Adrenal gland (tissue), 5 donors: Measurements from ENCODE around the gene IL18R1.

Experiments used
- POLR2A ChIP-seq, 2 donors: fragments of 450-650 bp; IDR thresholded peaks; one replicate each; pipeline ENCODE4 v1.6.1; 2017; ENCODE audit warnings: antibody characterized with exemption in 2 of 2, mild to moderate bottlenecking in 2 of 2, moderate library complexity in 1 of 2
- TF ChIP-seq, protein P1 (sequence below), 6 experiments: fragments of 450-650 bp in 4 of 6; fragments of 200-600 bp in 2 of 6; sonication (generic) in 1 of 6; IDR thresholded peaks; 1 replicate in 5 of 6; 2 replicates in 1 of 6; pipeline versions ENCODE4 v1.5.1 to v1.8.0; 2016 to 2021; ENCODE audit warnings: antibody characterized with exemption in 6 of 6, mild to moderate bottlenecking in 2 of 6, moderate library complexity in 1 of 6
- donor health status: DM: no; HTN: no; CAD: no.

DNA sequence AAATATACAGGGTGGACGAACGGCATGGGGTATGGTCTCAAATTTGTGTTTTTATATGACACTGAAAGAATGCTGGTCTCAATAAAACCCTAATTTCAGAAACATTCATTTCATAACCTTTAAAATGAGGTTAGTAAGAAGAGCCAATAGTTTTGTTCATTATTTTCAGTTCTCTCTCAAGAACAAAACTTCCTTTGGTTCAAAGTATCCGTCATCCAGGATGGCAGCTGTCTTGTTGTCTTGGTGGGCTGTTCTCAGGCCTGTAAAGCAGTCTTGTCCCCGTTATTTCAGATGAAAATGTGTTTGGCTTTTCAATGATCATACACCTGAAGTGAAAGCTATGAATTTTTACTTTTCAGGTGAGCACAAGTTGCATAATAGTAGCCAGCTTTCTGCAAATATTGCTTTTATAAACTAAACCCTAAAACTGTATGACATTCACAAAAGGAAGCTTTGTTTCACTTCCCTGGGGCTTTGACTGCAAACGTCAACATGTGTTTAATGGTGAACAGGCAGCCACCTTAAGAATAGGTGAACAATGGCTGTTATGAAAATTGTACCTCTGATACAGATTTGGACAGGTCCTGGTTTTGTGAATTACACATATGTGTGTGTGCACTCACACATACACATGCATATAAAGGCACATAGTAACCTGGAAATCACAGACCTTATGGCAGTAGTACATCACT, 70.0 kb downstream of the IL18R1 start:
- TF ChIP-seq, protein P1, sequence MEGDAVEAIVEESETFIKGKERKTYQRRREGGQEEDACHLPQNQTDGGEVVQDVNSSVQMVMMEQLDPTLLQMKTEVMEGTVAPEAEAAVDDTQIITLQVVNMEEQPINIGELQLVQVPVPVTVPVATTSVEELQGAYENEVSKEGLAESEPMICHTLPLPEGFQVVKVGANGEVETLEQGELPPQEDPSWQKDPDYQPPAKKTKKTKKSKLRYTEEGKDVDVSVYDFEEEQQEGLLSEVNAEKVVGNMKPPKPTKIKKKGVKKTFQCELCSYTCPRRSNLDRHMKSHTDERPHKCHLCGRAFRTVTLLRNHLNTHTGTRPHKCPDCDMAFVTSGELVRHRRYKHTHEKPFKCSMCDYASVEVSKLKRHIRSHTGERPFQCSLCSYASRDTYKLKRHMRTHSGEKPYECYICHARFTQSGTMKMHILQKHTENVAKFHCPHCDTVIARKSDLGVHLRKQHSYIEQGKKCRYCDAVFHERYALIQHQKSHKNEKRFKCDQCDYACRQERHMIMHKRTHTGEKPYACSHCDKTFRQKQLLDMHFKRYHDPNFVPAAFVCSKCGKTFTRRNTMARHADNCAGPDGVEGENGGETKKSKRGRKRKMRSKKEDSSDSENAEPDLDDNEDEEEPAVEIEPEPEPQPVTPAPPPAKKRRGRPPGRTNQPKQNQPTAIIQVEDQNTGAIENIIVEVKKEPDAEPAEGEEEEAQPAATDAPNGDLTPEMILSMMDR (IDR thresholded peaks at IDR 0.05), result no peak
- no peak for TF ChIP-seq POLR2A (IDR thresholded peaks at IDR 0.05)
